GM23338 (cell line): ENCODE data around the gene GNG4.

Experiments
- EZH2phosphoT487 ChIP-seq: fragments of 200-600 bp; sonication (generic); IDR thresholded peaks from one replicate; pipeline ENCODE4 v1.8.1; 2018; ENCODE audit warnings: antibody characterized with exemption; ENCODE audit not compliant: unreplicated experiment
- POLR2AphosphoS5 ChIP-seq: IDR thresholded peaks from 2 replicates; pipeline ENCODE4 v1.6.1; 2016; ENCODE audit warnings: antibody characterized with exemption, low read depth
- ZNF114 ChIP-seq: fragments of 250-450 bp; sonication (Bioruptor Pico); IDR thresholded peaks from 2 replicates; pipeline ENCODE4 v1.5.0; 2020; ENCODE audit warnings: mild to moderate bottlenecking, moderate library complexity
- TF ChIP-seq, protein P1 (sequence below): IDR thresholded peaks from one replicate; pipeline ENCODE4 v1.6.1; 2018; ENCODE audit warnings: antibody characterized with exemption; ENCODE audit not compliant: unreplicated experiment

DNA sequence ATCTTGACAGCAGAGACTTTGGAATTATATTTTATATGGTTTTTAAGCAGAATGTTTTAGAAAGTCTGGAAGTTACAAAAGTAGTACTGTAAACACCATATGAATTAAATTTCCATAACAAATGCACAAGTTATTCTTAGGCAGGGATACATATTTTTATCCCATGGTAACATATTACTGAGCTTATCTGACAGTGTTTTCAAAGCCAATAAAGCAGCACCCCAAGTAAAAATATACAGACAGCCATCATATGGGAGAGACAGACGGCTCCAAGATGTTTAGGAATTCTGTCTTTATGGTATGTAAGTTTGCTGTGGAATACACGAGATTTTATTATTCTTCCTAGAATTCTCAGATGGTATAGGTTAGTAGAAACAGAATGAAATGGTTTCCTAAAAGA is 12.0 kb upstream of the GNG4 start:
- TF ChIP-seq ZNF114 (CRISPR knock-in tag) (no peak), POLR2AphosphoS5 (no peak), EZH2phosphoT487 (no peak)
- TF ChIP-seq, protein P1, sequence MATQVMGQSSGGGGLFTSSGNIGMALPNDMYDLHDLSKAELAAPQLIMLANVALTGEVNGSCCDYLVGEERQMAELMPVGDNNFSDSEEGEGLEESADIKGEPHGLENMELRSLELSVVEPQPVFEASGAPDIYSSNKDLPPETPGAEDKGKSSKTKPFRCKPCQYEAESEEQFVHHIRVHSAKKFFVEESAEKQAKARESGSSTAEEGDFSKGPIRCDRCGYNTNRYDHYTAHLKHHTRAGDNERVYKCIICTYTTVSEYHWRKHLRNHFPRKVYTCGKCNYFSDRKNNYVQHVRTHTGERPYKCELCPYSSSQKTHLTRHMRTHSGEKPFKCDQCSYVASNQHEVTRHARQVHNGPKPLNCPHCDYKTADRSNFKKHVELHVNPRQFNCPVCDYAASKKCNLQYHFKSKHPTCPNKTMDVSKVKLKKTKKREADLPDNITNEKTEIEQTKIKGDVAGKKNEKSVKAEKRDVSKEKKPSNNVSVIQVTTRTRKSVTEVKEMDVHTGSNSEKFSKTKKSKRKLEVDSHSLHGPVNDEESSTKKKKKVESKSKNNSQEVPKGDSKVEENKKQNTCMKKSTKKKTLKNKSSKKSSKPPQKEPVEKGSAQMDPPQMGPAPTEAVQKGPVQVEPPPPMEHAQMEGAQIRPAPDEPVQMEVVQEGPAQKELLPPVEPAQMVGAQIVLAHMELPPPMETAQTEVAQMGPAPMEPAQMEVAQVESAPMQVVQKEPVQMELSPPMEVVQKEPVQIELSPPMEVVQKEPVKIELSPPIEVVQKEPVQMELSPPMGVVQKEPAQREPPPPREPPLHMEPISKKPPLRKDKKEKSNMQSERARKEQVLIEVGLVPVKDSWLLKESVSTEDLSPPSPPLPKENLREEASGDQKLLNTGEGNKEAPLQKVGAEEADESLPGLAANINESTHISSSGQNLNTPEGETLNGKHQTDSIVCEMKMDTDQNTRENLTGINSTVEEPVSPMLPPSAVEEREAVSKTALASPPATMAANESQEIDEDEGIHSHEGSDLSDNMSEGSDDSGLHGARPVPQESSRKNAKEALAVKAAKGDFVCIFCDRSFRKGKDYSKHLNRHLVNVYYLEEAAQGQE, result no peak
